ENCODE measurements around the gene PCDHGA4.
"Not testable (repeated sequence)": the region's sequence is repeated elsewhere in the genome, so short reads cannot be mapped to it uniquely, and the experiment has no call there.

Gene PCDHGA4

DNA sequence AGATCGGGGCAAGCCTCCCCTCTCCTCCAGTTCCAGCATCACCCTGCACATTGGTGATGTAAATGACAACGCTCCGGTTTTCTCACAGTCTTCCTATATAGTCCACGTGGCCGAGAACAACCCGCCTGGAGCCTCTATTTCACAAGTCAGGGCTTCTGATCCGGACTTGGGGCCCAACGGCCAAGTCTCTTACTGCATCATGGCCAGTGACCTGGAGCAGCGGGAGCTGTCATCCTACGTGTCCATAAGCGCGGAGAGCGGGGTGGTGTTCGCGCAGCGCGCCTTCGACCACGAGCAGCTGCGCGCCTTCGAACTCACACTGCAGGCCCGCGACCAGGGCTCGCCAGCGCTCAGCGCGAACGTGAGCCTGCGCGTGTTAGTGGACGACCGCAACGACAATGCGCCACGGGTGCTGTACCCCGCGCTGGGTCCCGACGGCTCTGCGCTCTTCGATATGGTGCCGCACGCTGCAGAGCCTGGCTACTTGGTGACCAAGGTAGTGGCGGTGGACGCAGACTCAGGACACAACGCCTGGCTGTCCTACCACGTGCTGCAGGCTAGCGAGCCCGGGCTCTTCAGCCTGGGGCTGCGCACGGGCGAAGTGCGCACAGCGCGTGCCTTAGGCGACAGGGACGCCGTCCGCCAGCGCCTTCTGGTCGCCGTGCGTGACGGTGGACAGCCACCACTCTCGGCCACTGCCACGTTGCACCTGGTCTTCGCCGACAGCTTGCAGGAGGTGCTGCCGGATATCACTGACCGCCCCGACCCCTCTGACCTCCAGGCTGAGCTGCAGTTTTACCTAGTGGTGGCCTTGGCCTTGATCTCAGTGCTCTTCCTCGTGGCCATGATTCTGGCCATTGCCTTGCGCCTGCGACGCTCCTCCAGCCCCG is 34.6 kb downstream of the PCDHGA4 start:
- H3K36me3 ChIP-seq (replicated peaks) = no peaks in the 10 kb centered on the region
- no peak for DNase-seq
- H3K27me3 ChIP-seq (replicated peaks) = no peaks in the 10 kb centered on the region
- TF ChIP-seq CTCF (IDR thresholded peaks at IDR 0.05; ENCODE audit: low read depth, low read length, missing control alignments) = no peak
- H3K27ac ChIP-seq = no peak overlapping the region
- no peak overlapping the region for H3K4me3 ChIP-seq (ENCODE audit: low read depth, low read length)
- in situ Hi-C loops (cut with HindIII; ENCODE audit: low pct_ligation_motif_present, low sequenced_read_pairs) = no loop called here

GRCh38 chr5:141392429-141393198 is 37.8 kb downstream of the PCDHGA4 start, which contains the start of gene PCDHGA8:
Gene PCDHGA8 (plus strand): TSS chr5:141392633. CDS start chr5:141392814, 181 bp downstream.
- TF ChIP-seq CTCF (IDR thresholded peaks at IDR 0.05; ENCODE audit: low read depth, low read length, missing control alignments) = peak; percentile 21
- Histone ChIP-seq H3K4me3 (ENCODE audit: low read depth, low read length) (no peak within 1 kb of the TSS), H3K36me3 (replicated peaks) (no peaks in the 10 kb centered on the region), H3K27ac (no peak within 1 kb of the TSS), H3K27me3 (replicated peaks) (no peaks in the 10 kb centered on the region)
- DNase-seq = no peak
- in situ Hi-C loops (cut with HindIII; ENCODE audit: low pct_ligation_motif_present, low sequenced_read_pairs) = no loop called here

DNA sequence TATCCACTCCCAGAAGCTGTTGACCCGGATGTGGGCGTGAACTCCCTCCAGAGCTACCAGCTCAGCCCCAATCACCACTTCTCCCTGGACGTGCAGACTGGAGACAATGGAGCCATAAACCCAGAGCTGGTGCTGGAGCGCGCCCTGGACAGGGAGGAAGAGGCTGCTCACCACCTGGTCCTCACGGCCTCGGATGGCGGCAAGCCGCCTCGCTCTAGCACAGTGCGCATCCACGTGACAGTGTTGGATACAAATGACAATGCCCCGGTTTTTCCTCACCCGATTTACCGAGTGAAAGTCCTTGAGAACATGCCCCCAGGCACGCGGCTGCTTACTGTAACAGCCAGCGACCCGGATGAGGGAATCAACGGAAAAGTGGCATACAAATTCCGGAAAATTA is 38.4 kb downstream of the PCDHGA4 start:
- Histone ChIP-seq H3K27me3 (replicated peaks) (no peaks in the 10 kb centered on the region), H3K27ac (no peak overlapping the region), H3K4me3 (ENCODE audit: low read depth, low read length) (no peak overlapping the region), H3K36me3 (replicated peaks) (no peaks in the 10 kb centered on the region)
- DNase-seq = no peak
- in situ Hi-C loops (cut with HindIII; ENCODE audit: low pct_ligation_motif_present, low sequenced_read_pairs) = no loop called here
- TF ChIP-seq CTCF (IDR thresholded peaks at IDR 0.05; ENCODE audit: low read depth, low read length, missing control alignments) = no peak

DNA sequence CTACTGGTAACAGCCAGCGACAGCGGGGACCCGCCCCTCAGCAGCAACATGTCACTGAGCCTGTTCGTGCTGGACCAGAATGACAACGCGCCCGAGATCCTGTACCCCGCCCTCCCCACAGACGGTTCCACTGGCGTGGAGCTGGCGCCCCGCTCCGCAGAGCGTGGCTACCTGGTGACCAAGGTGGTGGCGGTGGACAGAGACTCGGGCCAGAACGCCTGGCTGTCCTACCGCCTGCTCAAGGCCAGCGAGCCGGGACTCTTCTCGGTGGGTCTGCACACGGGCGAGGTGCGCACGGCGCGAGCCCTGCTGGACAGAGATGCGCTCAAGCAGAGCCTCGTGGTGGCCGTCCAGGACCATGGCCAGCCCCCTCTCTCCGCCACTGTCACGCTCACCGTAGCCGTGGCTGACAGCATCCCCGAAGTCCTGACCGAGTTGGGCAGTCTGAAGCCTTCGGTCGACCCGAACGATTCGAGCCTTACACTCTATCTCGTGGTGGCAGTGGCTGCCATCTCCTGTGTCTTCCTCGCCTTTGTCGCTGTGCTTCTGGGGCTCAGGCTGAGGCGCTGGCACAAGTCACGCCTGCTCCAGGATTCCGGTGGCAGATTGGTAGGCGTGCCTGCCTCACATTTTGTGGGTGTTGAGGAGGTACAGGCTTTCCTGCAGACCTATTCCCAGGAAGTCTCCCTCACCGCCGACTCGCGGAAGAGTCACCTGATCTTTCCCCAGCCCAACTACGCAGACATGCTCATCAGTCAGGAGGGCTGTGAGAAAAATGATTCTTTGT is 39.8 kb downstream of the PCDHGA4 start:
- in situ Hi-C loops (cut with HindIII; ENCODE audit: low pct_ligation_motif_present, low sequenced_read_pairs); H3K27me3 ChIP-seq (replicated peaks); DNase-seq: not testable (repeated sequence)

DNA sequence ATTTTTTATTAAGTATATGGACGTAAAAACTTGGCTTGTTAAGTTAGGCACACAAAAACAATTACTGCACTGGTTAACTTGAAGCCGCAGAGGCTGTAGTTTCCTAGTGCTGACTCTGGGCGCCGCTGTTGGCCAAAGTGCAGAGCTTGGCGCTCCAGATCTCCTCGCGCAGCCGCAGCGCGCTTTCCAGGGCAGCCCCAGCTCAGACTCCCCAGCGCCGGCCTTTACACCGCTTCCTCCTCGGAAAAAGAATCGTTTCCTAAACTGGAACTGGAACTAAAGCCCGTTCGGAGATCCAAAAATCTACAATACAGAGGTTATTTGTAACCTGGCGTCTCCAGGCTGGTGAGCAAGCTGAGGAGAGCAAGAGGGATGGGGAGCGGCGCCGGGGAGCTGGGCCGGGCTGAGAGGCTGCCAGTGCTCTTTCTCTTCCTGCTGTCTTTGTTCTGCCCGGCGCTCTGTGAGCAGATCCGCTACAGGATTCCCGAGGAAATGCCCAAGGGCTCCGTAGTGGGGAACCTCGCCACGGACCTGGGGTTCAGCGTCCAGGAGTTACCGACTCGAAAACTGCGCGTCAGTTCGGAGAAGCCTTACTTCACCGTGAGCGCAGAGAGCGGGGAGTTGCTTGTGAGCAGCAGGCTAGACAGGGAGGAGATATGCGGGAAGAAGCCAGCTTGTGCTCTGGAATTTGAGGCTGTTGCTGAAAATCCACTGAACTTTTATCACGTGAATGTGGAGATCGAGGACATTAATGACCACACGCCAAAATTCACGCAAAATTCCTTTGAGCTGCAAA is 43.1 kb downstream of the PCDHGA4 start, which contains the start of gene PCDHGB5:
PCDHGB5 (plus strand) TSS at position 192 of the 796 bp plus-strand sequence; CDS start at position 373, 181 bp downstream.
- DNase-seq = peak; percentile 62
- peak within 1 kb of the TSS; percentile 42 for H3K4me3 ChIP-seq (ENCODE audit: low read depth, low read length)

More for the DNA sequence above, 39.8 kb downstream of the PCDHGA4 start:
- not testable (repeated sequence) for H3K4me3 ChIP-seq (ENCODE audit: low read depth, low read length); H3K36me3 ChIP-seq (replicated peaks); H3K27ac ChIP-seq

More for the DNA sequence above, 43.1 kb downstream of the PCDHGA4 start, which contains the start of gene PCDHGB5:
- H3K36me3 ChIP-seq (replicated peaks); H3K27ac ChIP-seq; H3K27me3 ChIP-seq (replicated peaks); in situ Hi-C loops (cut with HindIII; ENCODE audit: low pct_ligation_motif_present, low sequenced_read_pairs): not testable (repeated sequence)
- peak; percentile 71 for TF ChIP-seq CTCF (IDR thresholded peaks at IDR 0.05; ENCODE audit: low read depth, low read length, missing control alignments)

All from brain microvascular endothelial cell (primary cell).